Measurements from ENCODE around the gene KRTAP5-7.
"Not testable (repeated sequence)": the region's sequence is repeated elsewhere in the genome, so short reads cannot be mapped to it uniquely, and the experiment has no call there.

Gene KRTAP5-7

DNA sequence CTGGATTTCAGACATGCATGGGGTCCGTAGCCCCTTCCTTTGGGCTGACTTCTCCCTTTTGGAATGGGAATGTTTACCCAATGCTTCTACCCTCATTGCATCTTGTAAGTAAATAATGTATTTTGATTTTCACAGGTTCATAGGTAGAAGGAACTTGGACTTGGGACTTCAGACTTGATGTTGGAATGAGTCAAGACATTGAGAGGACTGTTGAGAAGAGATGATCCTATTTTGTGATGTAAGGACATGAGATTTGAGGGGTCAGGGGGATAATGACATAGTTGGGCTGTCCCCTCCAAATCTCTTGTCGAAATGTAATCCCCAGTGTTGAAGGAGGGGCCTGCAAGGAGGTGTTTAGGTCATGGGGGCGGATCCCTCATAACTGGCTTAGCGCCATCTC, 37.4 kb downstream of the KRTAP5-7 start:
- no peak for DNase-seq

DNA sequence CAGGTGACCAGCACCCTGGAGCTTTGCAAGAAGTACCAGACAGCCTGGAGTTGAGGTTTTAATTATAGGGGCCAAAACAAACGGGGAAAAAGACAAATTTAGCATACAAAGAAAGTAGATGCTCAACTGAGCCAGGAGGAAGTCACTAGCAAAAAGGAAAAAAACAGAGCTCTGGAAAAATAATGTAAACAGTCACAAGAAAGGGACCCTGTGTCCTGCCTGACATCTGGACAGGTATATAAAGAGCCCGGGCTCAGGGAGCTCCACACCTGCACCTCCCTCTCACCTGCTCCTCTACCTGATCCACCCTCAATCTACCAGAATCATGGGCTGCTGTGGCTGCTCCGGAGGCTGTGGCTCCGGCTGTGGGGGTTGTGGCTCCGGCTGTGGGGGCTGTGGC, 38.2 kb downstream of the KRTAP5-7 start, which contains the start of gene KRTAP5-10:
TSS of gene KRTAP5-10 (plus strand) at position 301 of the 400 bp plus-strand sequence. CDS start at position 326, 25 bp downstream.
- no peak for DNase-seq

DNA sequence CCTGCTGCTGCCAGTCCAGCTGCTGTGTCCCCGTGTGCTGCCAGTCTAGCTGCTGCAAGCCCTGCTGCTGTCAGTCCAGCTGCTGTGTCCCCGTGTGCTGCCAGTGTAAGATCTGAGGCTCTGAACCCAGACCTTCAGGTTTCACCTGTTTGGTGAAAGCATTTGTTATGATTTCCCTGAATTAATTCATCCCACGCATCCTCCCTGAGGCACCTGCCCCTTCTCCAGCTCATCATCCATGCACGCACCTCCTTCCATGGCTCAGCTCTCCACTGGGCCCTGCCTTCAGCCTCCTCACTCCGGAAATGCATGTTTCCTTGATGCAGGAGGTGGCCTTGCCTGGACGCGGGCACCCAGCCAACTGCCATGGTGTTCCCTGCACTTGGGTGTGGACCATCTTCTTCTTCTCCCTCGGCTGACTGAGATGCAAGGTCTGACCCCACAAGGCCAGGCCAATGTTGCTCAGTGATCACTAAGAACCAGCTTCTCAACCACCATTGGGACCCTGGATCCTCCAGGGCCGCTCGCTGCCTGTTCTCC, 39.1 kb downstream of the KRTAP5-7 start:
- DNase-seq, result no peak

DNA sequence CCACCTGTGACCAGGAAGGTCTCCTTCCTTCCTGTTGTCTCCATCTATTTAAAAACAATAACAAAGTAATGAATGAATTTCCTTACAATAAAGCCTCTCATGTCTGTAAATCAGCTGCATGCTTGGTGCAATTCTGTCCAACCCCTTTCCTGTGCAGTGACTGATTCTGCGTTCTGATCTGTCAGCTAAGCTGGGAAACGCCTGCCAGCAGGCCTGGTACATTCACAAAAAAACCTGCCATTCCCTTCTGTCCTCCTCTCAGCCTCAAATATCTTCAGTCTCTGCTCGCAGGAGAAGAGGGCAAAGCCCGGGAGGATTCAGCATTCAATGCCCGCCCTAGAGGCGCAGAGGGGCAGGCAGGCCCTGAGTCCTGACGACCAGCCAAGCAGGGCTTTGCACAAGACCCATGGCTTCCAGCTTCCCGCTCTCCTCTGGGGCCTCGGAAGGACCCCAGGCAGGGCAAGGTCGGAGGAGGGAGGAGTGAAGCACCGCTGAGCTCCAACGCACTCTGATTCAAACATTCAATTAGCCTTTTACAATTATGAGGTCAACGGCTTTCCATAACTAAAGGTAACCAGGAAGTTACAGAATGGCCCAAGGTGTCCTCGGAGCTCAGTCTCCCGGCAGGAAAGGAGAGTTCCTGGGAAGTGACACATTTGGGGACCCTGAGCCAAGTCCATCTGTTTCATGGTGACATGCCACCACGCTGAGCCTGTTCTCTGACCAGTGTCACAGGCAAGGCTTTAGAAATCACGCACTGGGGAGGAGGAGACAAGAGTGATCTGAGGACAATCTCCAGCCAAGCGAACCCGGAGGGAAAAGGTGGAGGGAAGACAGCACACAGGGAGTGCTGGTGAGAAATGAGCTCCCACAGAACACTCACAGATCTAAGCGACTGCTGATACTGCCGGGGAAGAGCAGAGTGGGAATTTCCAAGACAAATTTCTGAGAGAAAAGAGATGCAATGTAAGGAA, 39.8 kb downstream of the KRTAP5-7 start:
- not testable (repeated sequence) for DNase-seq

DNA sequence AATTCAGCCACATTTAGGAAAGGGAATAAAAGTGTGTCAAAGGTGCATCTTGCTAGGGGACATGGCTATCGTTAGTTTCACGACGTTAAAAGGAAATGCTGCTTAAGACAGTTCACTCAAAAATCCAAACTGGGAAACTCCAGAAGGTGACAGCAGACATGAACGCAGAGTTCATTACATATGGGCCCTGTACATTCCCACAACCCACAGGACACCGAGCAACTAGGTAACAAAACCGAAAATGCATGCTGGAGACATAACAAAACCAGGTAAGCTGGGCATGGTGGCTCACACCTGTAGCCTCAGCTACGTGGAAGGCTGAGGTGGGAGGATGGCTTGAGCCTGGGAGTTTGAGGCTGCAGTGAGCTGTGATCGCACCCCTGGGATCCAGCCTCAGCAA, 40.6 kb downstream of the KRTAP5-7 start:
- DNase-seq, result not testable (repeated sequence)

DNA sequence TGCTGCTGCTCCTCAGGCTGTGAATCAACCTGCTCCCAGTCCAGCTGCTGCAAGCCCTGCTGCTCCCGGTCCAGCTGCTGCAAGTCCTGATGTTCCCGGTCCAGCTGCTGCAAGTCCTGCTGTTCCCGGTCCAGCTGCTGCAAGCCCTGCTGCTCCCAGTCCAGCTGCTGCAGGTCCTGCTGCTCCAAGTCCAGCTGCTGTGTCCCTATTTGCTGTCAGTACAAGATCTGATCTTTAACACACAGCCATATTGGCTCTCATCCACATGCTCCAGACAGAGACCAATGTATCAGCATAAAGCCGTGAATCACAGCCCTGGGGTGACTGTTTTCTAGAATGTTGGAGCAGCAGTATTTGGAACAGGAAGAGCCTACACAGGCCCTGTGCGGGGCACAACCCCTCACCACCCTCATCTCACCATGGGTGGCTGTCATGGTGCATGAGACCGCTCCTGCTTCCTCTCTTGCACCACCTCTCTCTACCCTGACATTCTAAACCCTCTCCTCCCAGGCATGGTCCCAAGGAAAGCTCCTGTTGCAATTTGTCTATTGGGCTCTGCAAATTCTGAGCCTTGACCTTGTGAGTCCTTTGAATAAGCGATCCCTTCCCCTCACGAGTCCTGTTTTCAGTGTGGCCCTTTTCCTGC, 41.8 kb downstream of the KRTAP5-7 start:
- no peak for DNase-seq

DNA sequence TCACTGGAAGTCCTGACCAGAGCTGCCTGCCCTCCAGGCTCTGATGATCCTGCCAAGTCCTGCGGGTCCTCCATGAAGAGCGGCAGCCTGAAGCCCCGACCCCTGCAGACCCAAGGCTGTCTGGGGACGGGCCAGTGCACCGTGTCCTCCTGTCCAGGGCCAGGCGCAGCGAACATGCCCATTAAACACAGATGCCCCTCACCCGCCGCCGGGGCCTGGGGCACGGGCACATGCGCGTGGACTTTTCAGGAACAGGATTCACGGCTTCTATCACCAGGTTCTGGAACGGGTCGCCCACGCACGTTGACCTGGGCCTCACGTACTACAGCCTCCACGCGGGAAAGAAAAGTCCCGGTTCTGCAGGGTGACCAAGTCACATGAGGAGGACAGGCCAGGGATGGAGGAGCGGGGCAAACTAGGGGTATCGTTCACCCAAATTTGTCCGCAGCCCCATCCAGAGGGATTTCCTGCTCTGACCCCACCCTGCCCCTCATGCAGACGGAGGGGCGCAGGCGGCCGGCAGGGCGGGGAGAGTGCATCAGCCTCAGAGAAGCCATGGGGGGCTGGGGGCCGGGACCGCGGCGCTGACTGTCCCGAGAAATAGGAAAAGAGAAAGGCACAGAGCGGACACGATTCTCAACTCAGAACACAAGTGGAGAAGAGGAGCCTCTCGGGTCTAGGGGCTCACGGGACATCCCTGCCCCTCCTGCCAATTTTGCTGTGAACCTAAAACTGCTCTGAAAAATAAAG, 44.2 kb downstream of the KRTAP5-7 start:
- not testable (repeated sequence) for DNase-seq

DNA sequence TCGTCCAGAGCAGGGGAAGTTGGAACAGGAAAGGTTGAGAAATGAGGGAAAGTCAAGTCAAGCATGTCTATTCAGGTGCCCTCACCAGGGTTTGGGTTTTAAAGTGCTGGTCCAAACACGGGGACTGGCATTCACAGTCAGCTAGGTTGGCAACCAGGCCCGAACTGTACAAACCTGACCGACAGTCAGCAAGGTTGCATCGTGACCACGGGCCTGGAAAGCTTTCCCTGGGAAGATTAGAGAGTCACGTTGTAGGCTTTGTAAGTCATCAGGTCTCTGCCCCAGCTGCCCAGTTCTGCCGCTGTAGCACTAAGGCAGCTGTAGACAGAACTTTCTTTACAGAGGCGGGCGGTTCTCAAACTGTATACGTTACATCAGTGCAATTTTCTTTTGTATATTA, 45.7 kb downstream of the KRTAP5-7 start:
- no peak for DNase-seq

DNA sequence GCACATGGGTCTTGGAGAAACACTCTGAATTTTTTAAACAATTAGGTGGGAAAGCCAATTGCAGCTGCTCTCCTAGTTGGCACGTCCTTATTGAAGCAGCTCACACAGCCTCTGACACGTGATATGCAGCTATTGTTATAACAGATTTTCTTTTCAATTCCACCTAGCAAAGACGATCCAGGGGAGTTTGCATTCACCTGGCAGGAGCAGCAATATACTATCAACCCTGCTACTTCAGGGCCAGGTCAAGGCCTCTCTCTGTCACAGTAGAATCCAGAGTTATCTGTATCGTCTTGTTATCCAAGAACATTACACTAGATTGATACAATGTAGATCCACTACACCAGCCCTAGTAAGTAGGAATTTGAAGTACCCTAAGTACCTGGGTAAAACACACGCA, 47.4 kb downstream of the KRTAP5-7 start:
- DNase-seq, result no peak

DNA sequence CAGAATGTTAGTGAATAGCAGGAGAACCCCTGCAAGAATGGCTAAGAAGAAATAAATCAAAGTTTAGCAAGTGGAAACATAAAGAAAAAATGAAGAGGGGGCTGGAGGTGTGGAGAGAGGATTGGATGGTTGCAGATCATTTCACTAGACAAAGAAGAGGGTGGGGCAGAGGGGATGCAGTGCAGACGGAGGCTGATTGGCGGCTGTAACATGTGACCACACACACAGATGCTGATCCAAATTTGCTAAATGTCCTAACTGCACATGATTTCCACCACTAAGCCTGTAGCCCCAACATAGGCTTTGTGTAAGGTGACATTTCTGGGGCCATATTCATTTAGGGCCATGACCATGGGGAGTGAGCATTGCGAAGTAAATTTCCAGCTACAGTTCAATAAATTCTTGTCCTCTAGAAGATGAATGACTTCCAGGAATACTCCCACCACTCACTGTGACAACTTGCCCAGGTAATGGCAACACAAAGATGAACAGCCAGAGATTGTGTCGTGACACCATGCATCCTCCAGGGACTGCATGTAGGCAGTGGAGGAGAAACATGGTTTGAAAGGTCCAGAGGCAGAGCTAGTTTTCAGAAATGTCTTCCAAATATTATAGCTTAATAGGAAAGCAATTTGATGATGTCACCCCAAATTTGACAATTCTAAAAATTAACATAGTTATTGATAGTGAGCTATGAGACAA, 48.8 kb downstream of the KRTAP5-7 start:
- DNase-seq, result no peak

DNA sequence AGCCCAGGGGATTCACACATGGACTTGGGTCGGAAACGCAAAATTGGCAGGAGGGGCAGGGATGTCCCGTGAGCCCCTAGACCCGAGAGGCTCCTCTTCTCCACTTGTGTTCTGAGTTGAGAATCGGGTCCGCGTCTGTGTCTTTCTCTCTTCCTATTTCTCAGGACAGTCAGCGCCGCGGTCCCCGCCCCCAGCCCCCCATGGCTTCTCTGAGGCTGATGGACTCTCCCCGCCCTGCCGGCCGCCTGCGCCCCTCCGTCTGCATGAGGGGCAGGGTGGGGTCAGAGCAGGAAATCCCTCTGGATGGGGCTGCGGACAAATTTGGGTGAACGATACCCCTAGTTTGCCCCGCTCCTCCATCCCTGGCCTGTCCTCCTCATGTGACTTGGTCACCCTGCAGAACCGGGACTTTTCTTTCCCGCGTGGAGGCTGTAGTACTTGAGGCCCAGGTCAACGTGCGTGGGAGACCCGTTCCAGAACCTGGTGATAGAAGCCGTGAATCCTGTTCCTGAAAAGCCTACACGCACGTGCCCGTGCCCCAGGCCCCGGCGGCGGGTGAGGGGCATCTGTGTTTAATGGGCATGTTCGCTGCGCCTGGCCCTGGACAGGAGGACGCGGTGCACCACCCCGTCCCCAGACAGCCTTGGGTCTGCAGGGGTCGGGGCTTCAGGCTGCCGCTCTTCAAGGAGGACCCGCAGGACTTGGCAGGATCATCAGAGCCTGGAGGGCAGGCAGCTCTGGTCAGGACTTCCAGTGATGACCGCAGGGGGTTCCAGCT, 49.8 kb downstream of the KRTAP5-7 start:
- DNase-seq, result not testable (repeated sequence)

DNA sequence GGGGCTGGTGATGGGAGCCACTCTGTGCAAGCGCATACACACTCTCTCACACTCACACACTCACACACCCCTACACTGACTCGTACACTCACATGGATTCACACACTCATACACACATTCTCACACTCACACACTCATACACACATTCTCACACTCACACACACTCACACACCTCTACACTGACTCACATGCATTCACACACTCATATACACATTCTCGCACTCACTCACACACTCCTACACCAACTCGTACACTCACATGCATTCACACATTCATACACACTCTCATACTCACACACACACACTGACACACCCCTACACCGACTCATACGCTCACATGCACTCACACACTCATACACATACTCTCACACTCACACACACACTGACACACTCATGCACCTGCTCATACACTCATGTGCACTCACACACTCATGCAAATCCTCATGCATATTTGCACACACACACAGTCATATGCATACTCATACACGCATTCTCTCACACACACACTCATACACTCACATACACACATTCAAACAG, 50.5 kb downstream of the KRTAP5-7 start:
- DNase-seq, result no peak
